Body of pancreas (tissue), 4 donors: ENCODE data around the gene CDC42EP3.

ENCODE experiments used
- POLR2A ChIP-seq, 3 donors: fragments of 450-650 bp; IDR thresholded peaks; one replicate each; pipeline ENCODE4 v1.6.1; 2016; ENCODE audit warnings: antibody characterized with exemption in 3 of 3, mild to moderate bottlenecking in 2 of 3
- TF ChIP-seq, protein P1 (sequence below), 7 experiments: fragments of 450-650 bp in 4 of 7; fragments of 200-600 bp in 3 of 7; sonication (generic) in 3 of 7; IDR thresholded peaks; one replicate each; pipeline ENCODE4 v1.5.1; 2016 to 2019; ENCODE audit warnings: antibody characterized with exemption in 7 of 7

DNA sequence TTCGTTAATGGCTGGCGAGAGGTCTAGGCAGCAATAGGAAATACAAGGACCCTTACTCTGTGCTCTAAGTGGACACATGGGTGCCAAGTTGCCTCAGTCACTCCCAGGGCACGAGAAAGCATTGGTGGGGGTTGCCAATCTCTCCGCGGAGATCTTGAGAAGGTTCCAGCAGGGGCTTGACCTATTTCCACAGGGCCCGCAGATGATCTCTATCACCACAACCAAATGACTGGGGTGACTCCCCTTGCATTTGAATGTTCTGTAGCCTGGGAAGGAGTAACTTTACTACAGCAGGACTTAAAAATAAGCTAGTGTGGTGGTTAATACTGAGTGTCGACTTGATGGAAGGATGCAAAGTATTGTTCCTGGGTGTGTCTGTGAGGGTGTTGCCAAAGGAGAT lies 8.1 kb downstream of the CDC42EP3 start:
- TF ChIP-seq, protein P1, sequence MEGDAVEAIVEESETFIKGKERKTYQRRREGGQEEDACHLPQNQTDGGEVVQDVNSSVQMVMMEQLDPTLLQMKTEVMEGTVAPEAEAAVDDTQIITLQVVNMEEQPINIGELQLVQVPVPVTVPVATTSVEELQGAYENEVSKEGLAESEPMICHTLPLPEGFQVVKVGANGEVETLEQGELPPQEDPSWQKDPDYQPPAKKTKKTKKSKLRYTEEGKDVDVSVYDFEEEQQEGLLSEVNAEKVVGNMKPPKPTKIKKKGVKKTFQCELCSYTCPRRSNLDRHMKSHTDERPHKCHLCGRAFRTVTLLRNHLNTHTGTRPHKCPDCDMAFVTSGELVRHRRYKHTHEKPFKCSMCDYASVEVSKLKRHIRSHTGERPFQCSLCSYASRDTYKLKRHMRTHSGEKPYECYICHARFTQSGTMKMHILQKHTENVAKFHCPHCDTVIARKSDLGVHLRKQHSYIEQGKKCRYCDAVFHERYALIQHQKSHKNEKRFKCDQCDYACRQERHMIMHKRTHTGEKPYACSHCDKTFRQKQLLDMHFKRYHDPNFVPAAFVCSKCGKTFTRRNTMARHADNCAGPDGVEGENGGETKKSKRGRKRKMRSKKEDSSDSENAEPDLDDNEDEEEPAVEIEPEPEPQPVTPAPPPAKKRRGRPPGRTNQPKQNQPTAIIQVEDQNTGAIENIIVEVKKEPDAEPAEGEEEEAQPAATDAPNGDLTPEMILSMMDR (IDR thresholded peaks at IDR 0.05) = no peak
- no peak for TF ChIP-seq POLR2A (IDR thresholded peaks at IDR 0.05)
